Measurements from ENCODE around the gene MUC13.

Gene MUC13

GRCh38 chr3:124895756-124896155 lies 38.8 kb downstream of the MUC13 start:
- no peak for DNase-seq

DNA sequence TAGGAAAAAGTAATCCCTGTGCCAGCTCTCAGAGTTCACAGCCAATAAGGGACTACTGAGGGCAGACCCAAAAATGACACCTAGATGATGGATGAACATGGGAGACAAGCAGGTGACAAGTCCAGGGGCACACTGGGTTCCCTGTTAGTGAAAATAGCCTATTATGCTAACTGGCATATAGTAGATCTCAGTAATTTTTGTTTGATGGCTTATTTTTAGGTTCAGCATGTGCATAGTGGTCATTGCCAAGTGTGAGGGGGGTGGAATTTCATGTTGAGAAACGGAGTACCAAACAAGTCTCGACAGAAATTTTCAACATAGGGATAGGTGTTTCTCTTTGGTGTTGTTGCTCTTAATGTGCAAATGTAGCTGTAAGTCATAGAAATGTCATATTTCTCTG lies 41.0 kb downstream of the MUC13 start:
- DNase-seq, result no peak

- DNase-seq, result no peak
Observed at GRCh38 chr3:124890573-124891190, 43.9 kb downstream of the MUC13 start.

DNA sequence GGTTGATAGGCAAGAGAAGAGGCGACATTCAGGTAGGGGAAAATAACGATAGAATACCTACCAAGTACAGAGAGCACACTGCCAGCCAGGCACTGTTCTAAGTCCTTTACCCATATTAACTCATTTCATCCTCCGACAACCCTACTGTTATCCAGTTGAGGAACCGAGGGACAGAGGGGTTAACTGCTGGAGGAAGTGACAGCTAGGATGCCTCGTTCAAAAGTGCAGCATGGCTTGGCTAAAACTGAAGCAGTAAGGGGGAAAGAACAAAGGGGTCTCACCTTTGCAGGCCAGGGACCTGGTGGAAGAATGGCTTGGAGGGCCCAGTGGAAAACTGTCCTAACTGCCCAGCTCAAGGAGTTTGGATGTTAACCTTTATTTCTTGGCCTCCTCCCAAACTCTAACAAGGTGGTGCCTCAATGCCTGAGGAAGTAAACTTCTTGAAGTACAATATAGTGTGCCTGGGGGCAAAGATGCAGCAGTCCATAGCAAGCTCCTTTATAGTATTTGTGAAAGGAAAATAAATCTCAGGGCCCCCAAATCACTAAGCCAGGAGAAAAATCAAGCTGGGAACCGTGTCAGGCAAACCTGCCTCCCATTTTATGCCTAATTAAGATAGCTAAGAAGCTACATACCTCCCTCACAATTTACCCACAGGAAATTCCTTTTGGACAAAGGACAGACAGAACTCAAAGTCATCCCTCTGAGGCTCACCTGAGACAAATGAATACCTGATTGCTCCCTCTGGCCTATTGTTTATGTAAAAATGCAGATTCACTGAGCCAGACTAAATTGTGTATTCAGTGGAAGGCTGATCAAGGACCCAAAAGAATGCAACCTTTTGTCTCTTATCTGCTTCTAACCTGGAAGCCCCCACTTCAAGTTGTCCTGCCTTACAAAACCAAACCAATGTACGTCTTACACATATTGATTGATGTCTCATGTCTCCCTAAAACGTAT lies 45.8 kb downstream of the MUC13 start:
- no peak for DNase-seq

- DNase-seq, result no peak
Observed at GRCh38 chr3:124887932-124888298, 46.6 kb downstream of the MUC13 start.

GRCh38 chr3:124887177-124887931 lies 47.2 kb downstream of the MUC13 start, which contains the start of gene ITGB5:
TSS of gene ITGB5 (minus strand) at chr3:124887365. CDS start at chr3:124887000, 365 bp downstream.
- DNase-seq, result peak; percentile 19 to 33

DNA sequence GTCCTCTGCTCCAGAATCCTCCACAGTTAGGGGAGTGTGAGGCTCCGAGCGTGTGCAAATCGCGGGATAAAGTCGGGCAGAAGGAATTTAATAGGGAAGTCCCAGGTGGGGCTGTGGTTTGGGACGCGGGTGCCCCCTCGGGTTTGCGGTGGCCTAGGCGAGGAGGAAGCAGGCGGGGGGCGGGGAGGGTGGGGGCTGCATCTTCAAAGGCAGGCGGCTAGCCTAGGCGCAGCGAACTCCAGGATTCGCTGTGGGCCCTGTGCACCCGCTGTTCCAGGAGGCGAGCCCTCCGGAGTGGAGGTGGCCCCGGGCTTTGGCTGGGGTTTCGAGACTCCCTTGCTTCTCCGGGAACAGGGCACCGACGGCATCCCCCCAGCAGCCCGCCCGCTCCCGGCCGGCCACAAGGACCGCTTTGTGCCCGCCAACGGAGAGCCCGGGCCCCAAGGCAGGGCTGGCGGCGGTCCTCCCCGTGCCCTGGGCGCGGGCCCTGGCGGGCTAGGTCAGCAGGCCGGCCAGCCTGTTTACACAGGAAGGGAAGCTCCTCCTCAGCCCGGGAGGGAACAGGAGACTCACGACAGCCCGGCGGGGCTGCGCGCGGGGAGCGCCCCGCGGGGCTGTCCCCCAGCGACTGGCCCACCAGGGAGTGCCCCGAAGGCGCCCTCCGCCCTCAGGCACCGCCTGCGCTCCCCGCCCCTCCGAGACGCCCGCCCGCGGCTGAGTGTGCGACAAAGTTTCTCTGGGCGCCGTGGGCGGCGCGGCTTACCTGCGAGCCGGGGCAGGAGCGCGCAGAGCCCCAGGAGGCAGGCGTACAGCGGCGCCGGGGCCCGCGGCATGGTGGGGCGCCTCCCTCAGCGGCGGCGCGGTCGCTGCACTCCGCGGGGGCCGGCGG lies 48.1 kb downstream of the MUC13 start:
- peak in 1 of 2 donors; percentile 34 for DNase-seq

DNA sequence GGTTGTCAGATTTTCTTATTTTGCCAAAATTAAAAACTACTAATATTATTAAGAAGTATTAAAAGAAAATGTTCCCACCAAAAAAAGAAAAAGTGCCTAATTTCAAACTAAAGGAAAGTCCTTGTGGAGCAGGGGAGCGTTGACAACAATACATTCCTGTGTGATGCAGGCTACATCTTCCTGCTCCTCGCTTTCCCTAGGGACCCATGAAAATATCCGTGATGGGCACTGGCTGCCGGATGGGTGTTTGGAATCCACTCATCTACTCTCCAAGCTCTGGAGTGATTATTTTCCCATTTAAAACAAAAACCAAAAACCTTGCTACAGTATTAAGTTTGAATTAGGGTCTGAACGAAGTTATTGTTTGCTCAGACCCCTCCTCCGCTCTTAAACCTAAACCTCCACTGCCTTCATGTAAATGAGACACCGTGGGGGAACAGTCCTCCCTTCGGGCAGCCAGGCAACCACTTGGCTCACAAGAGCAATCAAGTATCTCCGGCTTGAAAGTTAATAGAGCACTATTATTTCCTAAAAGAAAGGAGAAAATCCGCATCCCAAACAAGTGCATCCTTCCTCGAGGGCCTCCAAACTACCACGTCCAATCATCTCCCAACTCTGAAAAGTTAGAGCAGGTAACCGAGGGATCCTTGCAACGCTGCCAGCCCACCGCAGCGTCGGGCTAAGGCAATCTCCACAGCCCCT lies 48.9 kb downstream of the MUC13 start:
- DNase-seq, result no peak

GRCh38 chr3:124884474-124885101 lies 50.0 kb downstream of the MUC13 start:
- no peak for DNase-seq

DNA sequence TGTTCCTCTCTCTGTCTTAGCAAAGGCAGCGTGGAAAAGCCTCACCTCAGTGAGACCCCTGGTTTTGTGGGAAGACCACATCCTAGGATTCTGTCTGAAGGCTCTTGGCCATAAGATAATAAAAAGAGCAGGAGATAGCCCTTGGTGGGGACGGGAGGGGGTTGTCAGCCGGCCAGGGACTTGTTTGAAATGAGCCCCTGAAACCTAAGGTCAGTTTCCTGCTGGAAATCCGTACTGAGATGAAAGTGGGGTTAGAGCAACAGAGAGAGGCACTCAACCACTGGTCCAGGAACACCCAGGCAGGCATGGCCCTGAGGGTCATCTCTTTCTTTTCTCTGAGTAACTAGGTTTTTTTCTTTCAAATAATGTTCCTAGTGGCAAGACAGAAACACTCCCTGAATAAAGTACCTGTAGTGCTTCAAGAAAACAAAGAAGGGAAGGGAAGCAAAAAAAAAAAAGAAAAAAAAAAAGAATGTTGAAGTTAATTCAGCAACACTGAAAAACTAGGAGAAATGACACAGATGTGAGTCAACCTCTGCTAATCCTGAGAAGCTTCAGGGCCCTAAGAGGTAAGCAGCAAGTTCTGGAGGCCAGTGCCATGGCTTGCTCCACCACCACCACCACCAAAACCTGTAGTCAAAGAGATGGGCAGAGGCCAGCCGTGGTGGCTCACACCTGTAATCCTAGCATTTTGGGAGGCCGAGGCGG lies 50.6 kb downstream of the MUC13 start:
- no peak for DNase-seq

- no peak for DNase-seq
Observed at GRCh38 chr3:124882816-124883747, 51.5 kb downstream of the MUC13 start.

- no peak for DNase-seq
Observed at GRCh38 chr3:124881976-124882697, 52.4 kb downstream of the MUC13 start.

- no peak for DNase-seq
Observed at GRCh38 chr3:124879337-124879680, 55.2 kb downstream of the MUC13 start.

GRCh38 chr3:124878561-124879336 lies 55.8 kb downstream of the MUC13 start:
- DNase-seq, result peak in 1 of 2 donors; percentile 16

GRCh38 chr3:124877674-124878073 lies 56.9 kb downstream of the MUC13 start:
- no peak for DNase-seq

DNA sequence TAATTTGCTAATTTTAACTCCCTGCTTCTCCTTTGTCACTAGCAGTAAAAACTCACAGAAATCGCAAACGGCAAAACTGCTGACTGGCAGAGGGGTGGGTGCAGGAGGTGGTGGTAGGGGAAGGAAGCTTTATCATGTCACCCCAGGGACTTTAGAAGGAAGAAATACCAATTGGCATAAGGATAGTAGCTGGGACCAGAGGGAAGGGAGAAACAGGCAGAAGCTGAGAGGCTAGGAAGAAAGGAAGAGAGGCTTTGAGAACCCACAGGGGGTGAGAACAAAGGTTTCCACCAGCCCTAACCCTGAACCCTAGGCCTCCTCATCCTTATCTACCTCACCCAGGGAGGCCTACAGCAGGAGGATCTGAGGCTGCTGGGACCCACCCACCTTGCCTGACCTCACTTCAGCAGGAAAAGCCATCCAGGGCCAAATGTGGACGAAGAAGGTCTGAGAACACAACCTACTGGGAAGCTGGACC lies 58.1 kb downstream of the MUC13 start:
- DNase-seq, result peak; percentile 38 to 47

- DNase-seq, result no peak
Observed at GRCh38 chr3:124873226-124873625, 61.3 kb downstream of the MUC13 start.

DNA sequence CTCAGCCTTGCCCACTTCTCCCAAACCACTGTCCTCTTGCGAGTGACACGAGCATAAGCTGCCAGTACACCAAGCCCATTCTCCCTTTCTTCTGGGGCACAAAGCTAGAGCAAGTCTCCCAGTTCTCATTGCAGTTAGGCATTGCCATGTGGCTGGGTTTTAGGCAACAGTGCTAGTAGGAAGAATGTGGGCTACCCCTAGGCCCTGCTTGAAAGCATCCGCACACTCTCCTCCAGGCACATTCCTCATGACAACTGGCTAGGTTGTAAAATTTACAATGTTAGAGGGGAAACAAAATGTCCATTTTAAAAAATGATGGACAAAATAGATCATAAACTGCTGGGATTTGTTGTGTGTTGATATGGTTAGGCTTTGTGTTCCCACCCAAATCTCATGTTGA lies 67.0 kb downstream of the MUC13 start:
- DNase-seq, result no peak

All from hippocampal formation (tissue), 2 donors.